NT2/D1 (cell line): ENCODE data around the gene PDE3A.

Experiments
- SUZ12 ChIP-seq: IDR thresholded peaks from 2 replicates; pipeline ENCODE4 v1.6.1; 2011; ENCODE audit not compliant: insufficient read length, insufficient read depth; ENCODE audit errors: extremely low read depth
- YY1 ChIP-seq: IDR thresholded peaks from 2 replicates; pipeline ENCODE4 v1.6.1; 2011; ENCODE audit not compliant: insufficient read length, insufficient read depth
- ZNF274 ChIP-seq: IDR thresholded peaks from 2 replicates; pipeline ENCODE4 v1.6.1; 2011; ENCODE audit warnings: mild to moderate bottlenecking, low read depth, low read length

- TF ChIP-seq SUZ12 (no peak), YY1 (no peak), ZNF274 (no peak)
Measured at GRCh38 chr12:20508359-20508758, 140.0 kb downstream of the PDE3A start.
